ENCODE data around the gene ARHGEF28. TPM values are rescaled to one million over a fixed set of nuclear protein-coding genes. Genes with fewer than 3 reads are reported as not detected.

The ARHGEF28 gene
- total RNA-seq, 1 donor from 2014 or later, result 6.7 TPM

GRCh38 chr5:73739650-73740049, 113.7 kb downstream of the ARHGEF28 start:
- DNase-seq, result no peak

GRCh38 chr5:73740274-73740790, 114.3 kb downstream of the ARHGEF28 start:
- DNase-seq, result no peak

- no peak for DNase-seq
These were observed 117.2 kb downstream of the ARHGEF28 start for GRCh38 chr5:73743161-73743560.

GRCh38 chr5:73745836-73746235, 119.8 kb downstream of the ARHGEF28 start:
- DNase-seq, result no peak

GRCh38 chr5:73746608-73747007, 120.6 kb downstream of the ARHGEF28 start:
- no peak for DNase-seq

GRCh38 chr5:73747696-73748380, 121.8 kb downstream of the ARHGEF28 start:
- DNase-seq, result no peak

GRCh38 chr5:73748510-73749400, 122.8 kb downstream of the ARHGEF28 start:
- DNase-seq, result no peak

GRCh38 chr5:73749485-73750270, 123.7 kb downstream of the ARHGEF28 start:
- no peak for DNase-seq

- no peak for DNase-seq
These were observed 125.4 kb downstream of the ARHGEF28 start for GRCh38 chr5:73751254-73751914.

- no peak for DNase-seq
These were observed 128.3 kb downstream of the ARHGEF28 start for GRCh38 chr5:73754254-73754653.

GRCh38 chr5:73757416-73757815, 131.4 kb downstream of the ARHGEF28 start:
- no peak for DNase-seq

- DNase-seq, result no peak
These were observed 133.8 kb downstream of the ARHGEF28 start for GRCh38 chr5:73759771-73760170.

- no peak for DNase-seq
These were observed 137.5 kb downstream of the ARHGEF28 start for GRCh38 chr5:73763300-73764032.

GRCh38 chr5:73764586-73764985, 138.6 kb downstream of the ARHGEF28 start:
- DNase-seq, result no peak

- DNase-seq, result no peak
These were observed 139.0 kb downstream of the ARHGEF28 start for GRCh38 chr5:73764996-73765395.

GRCh38 chr5:73766902-73767301, 140.9 kb downstream of the ARHGEF28 start:
- no peak for DNase-seq

- no peak for DNase-seq
These were observed 144.4 kb downstream of the ARHGEF28 start for GRCh38 chr5:73770172-73771025.

- no peak for DNase-seq
These were observed 148.9 kb downstream of the ARHGEF28 start for GRCh38 chr5:73774924-73775323.

GRCh38 chr5:73776405-73776804, 150.4 kb downstream of the ARHGEF28 start:
- no peak for DNase-seq

- DNase-seq, result no peak
These were observed 151.2 kb downstream of the ARHGEF28 start for GRCh38 chr5:73777192-73777591.
